Right lobe of liver (tissue), 4 donors: ENCODE measurements around the gene LRRC73.

ENCODE experiments used
- CTCF ChIP-seq, 4 donors: fragments of 200-600 bp in 3 of 4; fragments of 450-650 bp in 1 of 4; IDR thresholded peaks; one replicate each; pipeline versions ENCODE4 v1.5.1 to v1.8.0; 2016 to 2022; ENCODE audit warnings: antibody characterized with exemption in 4 of 4, mild to moderate bottlenecking in 2 of 4
- POLR2A ChIP-seq: fragments of 450-650 bp; IDR thresholded peaks from one replicate; pipeline ENCODE4 v1.6.1; 2017; ENCODE audit warnings: antibody characterized with exemption, mild to moderate bottlenecking
- donor health status: DM: no; HTN: no; CAD: no.
- donor health status: DM: no; HTN: no; CAD: no.
- donor health status: DM: no; HTN: yes; CAD: no.

GRCh38 chr6:43464337-43464736, 45.8 kb downstream of the LRRC73 start:
- TF ChIP-seq CTCF (IDR thresholded peaks at IDR 0.05) (no peak), POLR2A (no peak)
